ENCODE measurements around the gene L3MBTL1. TPM values are rescaled to one million over a fixed set of nuclear protein-coding genes. Genes with fewer than 3 reads are reported as not detected.
"Not testable (repeated sequence)": the region's sequence is repeated elsewhere in the genome, so short reads cannot be mapped to it uniquely, and the experiment has no call there.

Gene L3MBTL1
- total RNA-seq, 1 donor, result 8.0 TPM

GRCh38 chr20:43571771-43572170 lies 64.3 kb downstream of the L3MBTL1 start:
- Histone ChIP-seq H3K27me3 (ENCODE audit: insufficient read depth, low read length) (no peaks in the 10 kb centered on the region), H3K4me3 (ENCODE audit: low read length) (no peak overlapping the region), H3K9me3 (ENCODE audit: low read depth, low read length) (no peaks in the 10 kb centered on the region), H3K4me1 (ENCODE audit: insufficient read depth, low read length) (no peaks in the 10 kb centered on the region)

GRCh38 chr20:43572891-43573290 lies 65.4 kb downstream of the L3MBTL1 start:
- Histone ChIP-seq H3K27me3 (ENCODE audit: insufficient read depth, low read length) (no peaks in the 10 kb centered on the region), H3K4me3 (ENCODE audit: low read length) (no peak overlapping the region), H3K9me3 (ENCODE audit: low read depth, low read length) (no peaks in the 10 kb centered on the region), H3K4me1 (ENCODE audit: insufficient read depth, low read length) (no peaks in the 10 kb centered on the region)

GRCh38 chr20:43576108-43576507 lies 68.6 kb downstream of the L3MBTL1 start:
- H3K9me3 ChIP-seq (ENCODE audit: low read depth, low read length), result no peaks in the 10 kb centered on the region
- no peaks in the 10 kb centered on the region for H3K4me1 ChIP-seq (ENCODE audit: insufficient read depth, low read length)
- H3K4me3 ChIP-seq (ENCODE audit: low read length), result no peak overlapping the region
- no peaks in the 10 kb centered on the region for H3K27me3 ChIP-seq (ENCODE audit: insufficient read depth, low read length)

- Histone ChIP-seq H3K9me3 (ENCODE audit: low read depth, low read length) (no peaks in the 10 kb centered on the region), H3K4me3 (ENCODE audit: low read length) (no peak overlapping the region), H3K27me3 (ENCODE audit: insufficient read depth, low read length) (no peaks in the 10 kb centered on the region), H3K4me1 (ENCODE audit: insufficient read depth, low read length) (peaks cover 7% of the 10 kb centered on the region)
Observed at GRCh38 chr20:43579861-43580793, 72.6 kb downstream of the L3MBTL1 start.

- peaks cover 7% of the 10 kb centered on the region for H3K4me1 ChIP-seq (ENCODE audit: insufficient read depth, low read length)
- H3K4me3 ChIP-seq (ENCODE audit: low read length), result no peak overlapping the region
- no peaks in the 10 kb centered on the region for H3K9me3 ChIP-seq (ENCODE audit: low read depth, low read length)
- no peaks in the 10 kb centered on the region for H3K27me3 ChIP-seq (ENCODE audit: insufficient read depth, low read length)
Observed at GRCh38 chr20:43583133-43583864, 75.8 kb downstream of the L3MBTL1 start.

GRCh38 chr20:43583982-43584432 lies 76.5 kb downstream of the L3MBTL1 start:
- Histone ChIP-seq H3K4me1 (ENCODE audit: insufficient read depth, low read length) (peaks cover 7% of the 10 kb centered on the region), H3K27me3 (ENCODE audit: insufficient read depth, low read length) (no peaks in the 10 kb centered on the region), H3K4me3 (ENCODE audit: low read length) (no peak overlapping the region), H3K9me3 (ENCODE audit: low read depth, low read length) (no peaks in the 10 kb centered on the region)

GRCh38 chr20:43584448-43585136 lies 77.1 kb downstream of the L3MBTL1 start:
- Histone ChIP-seq H3K27me3 (ENCODE audit: insufficient read depth, low read length) (no peaks in the 10 kb centered on the region), H3K4me1 (ENCODE audit: insufficient read depth, low read length) (peaks cover 8% of the 10 kb centered on the region), H3K9me3 (ENCODE audit: low read depth, low read length) (no peaks in the 10 kb centered on the region), H3K4me3 (ENCODE audit: low read length) (no peak overlapping the region)

- Histone ChIP-seq H3K27me3 (ENCODE audit: insufficient read depth, low read length) (no peaks in the 10 kb centered on the region), H3K4me1 (ENCODE audit: insufficient read depth, low read length) (peaks cover 23% of the 10 kb centered on the region), H3K9me3 (ENCODE audit: low read depth, low read length) (no peaks in the 10 kb centered on the region), H3K4me3 (ENCODE audit: low read length) (no peak overlapping the region)
Observed at GRCh38 chr20:43586641-43587040, 79.1 kb downstream of the L3MBTL1 start.

- H3K4me1 ChIP-seq (ENCODE audit: insufficient read depth, low read length), result peaks cover 26% of the 10 kb centered on the region
- H3K4me3 ChIP-seq (ENCODE audit: low read length); H3K27me3 ChIP-seq (ENCODE audit: insufficient read depth, low read length); H3K9me3 ChIP-seq (ENCODE audit: low read depth, low read length): not testable (repeated sequence)
Observed at GRCh38 chr20:43588526-43588925, 81.0 kb downstream of the L3MBTL1 start.

- Histone ChIP-seq H3K4me1 (ENCODE audit: insufficient read depth, low read length) (peaks cover 20% of the 10 kb centered on the region), H3K4me3 (ENCODE audit: low read length) (peak overlapping the region; percentile 77), H3K27me3 (ENCODE audit: insufficient read depth, low read length) (no peaks in the 10 kb centered on the region), H3K9me3 (ENCODE audit: low read depth, low read length) (no peaks in the 10 kb centered on the region)
Observed at GRCh38 chr20:43590036-43590391, 82.5 kb downstream of the L3MBTL1 start.

- Histone ChIP-seq H3K4me1 (ENCODE audit: insufficient read depth, low read length) (peaks cover 20% of the 10 kb centered on the region), H3K27me3 (ENCODE audit: insufficient read depth, low read length) (no peaks in the 10 kb centered on the region), H3K4me3 (ENCODE audit: low read length) (peak within 1 kb of the TSS; percentile 77), H3K9me3 (ENCODE audit: low read depth, low read length) (no peaks in the 10 kb centered on the region)
Observed at GRCh38 chr20:43590392-43591303, 83.2 kb downstream of the L3MBTL1 start, which contains the start of gene IFT52. Gene IFT52, plus strand, starts transcription at chr20:43590937. Its CDS starts 3,762 bp downstream, at chr20:43594699.

All from mononuclear cell (primary cell).